ENCODE measurements around the gene FANCC.

FANCC gene

DNA sequence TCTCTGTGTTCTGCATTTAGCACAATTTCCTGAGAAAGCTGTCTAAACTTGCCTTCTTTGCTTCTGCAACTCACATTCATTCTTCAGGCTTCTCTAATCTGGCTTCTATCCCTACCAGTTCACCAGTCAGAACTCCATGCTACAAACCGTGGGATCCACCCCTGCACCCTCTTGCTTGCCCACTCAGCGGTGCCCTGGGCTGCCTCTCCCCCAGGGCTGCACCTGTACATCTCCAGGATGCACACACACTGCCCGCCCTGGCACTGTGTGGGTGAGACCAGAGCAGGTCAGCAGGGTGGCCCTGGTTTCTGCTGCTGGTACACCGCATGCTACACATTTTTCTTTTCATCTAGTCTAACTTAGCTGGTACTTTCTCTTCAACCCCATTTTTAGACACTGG, 127.1 kb downstream of the FANCC start:
- no peak for DNase-seq (ENCODE audit: low read depth in 2 of 2)

DNA sequence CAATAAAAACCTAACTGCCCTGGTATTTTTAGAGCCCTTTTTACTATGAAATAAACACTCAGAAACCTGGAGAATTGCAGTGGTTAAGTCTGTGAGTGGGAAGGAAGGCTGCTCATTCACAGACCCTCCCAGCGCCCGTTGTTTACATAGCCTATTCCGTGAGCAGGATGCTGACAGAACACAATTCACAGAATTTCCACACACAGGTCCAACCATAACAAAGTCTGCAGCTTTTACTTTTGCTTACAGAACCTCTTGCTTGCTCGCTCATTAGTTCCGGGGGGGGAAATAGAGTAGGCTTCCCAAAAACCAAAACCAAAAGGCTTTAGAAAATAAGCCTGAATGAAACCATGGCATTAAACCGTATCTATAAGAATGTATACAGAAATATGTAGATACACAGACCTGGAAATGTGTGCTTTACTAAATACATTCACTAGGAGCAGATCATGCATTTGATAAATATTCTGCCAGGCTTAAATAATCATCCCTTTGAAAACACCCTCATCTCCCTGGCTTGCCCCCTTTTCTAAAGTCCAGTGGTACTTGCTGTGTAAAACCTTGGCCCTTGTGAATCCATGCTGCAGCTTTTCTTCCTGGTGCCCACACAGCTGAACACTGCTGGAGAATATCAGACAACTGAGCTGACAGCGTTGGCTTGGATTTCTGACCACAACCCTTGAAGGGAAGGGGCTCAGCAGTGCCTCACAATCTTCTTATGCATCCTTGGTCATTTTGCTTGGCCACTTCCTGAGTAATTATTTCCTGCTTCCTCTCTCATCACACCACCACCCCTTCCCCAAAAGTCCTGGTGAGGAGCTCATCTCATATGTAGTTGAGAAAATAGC, 128.0 kb downstream of the FANCC start:
- no peak for DNase-seq (ENCODE audit: low read depth in 2 of 2)

DNA sequence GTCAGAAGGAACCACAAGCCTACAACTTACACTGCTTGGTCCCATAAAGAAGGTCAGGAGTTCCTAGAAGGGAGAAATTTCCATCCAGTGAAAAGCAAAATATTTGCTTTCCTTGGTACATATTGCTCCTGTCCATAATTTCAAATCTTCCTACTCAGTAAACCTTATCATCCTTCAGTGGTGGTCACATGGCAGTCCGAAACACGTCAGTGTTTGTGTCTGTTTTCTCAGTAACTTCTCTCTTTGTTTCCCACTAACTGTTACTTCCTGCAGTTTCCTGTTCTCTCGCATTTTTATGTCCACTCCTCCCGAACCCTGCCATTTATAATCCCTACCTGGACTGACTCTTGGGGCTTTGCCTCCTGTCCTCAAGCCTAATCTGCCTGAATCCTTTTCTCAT, 129.1 kb downstream of the FANCC start:
- no peak for DNase-seq (ENCODE audit: low read depth in 2 of 2)

DNA sequence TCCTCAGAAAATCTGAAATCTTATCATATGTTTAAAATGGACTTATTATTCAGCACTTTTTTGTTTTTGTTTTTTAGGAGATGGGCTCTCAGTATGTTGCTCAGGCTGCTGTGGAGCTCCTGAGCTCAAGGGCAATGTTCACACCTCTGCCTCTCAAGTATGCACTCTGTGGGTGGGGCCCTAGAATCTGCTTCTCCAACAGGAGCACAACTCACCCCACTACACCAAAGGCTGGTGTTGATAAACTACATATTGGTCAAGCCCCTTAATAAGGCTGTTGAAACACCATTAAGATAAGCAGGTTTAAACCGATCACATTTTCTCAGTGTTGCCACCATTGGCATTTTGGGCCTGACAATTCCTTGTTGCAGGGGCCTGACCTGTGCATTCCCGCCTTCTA, 131.6 kb downstream of the FANCC start:
- DNase-seq (ENCODE audit: low read depth in 2 of 2) = no peak

DNA sequence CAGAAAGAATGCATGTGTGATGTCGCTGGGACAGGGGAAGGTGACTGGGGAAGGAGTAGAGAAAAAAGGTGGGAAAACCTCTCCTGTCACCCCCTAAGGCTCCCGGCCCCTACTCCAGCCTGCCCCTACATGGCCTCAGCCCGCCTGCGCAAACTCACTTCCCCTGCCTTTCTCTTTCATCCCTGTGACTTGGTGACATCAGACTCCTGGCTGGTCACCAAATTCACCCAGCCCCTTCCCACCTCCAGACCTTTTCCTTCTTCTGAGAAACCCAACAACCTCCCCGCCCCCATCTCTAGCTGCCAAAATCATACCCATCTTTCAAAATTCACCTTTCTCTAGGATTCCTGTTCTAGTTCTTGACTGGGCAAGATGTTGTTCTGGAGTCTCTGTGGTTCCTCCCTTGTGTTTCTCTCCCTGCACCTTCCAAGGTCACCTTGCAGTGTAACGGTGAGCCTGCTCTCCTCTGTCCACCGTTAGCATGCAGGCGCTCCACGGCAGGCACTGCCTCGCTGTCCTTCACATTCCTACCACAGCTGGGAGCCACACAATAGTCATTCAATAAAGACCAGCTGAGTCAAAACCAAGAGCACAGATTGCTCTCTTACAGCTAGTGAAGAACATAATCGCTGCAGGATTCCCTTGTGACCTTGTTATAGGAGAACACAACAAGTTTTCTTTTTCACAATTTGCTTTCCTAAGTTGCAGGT, 134.5 kb downstream of the FANCC start:
- DNase-seq (ENCODE audit: low read depth in 2 of 2) = no peak

DNA sequence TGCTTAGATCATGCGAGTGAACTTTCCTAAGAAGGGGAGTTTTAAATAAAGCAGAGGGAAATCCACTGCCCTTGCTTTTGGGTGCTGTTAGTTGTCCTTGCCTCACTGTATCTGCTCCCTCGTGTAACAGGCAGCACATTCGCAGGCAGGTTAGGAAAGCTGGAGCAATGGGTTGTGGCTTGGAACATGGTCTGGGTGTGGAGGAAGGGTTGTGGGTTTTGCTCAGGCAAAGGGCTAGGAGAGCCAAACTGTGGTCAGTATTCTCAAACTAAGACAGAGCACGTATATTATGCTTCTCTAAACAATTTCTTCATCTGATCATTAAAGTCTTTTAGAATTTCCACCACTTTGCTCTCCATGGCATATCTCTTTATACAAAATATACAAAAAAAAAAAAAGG, 135.7 kb downstream of the FANCC start:
- no peak for DNase-seq (ENCODE audit: low read depth in 2 of 2)

DNA sequence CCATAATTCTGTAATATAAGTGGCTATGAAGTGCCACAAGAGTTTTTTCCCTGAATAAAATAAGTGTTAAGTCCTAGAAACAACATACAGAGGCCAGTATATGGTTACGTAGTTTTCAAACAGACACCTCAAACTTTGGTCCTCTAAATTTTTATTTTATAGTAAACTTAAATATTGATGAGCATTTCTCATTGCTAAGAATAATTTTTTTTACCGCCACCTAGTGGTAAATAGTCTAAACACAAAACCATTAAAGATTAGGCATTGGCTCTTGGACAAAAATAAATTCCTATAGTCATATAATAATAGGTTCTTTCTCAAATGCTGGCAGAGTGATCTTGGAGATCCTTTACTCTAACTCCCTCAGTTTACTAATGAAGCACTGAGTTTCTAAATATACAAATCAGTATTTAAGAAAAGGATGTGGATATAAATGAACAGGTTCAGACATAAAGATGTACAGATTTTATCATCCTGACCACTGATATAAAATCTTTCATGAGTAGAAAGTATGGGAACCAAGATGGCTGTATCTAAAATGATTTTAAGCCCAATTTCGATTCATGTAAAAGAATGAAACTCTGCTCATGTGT, 136.2 kb downstream of the FANCC start:
- DNase-seq (ENCODE audit: low read depth in 2 of 2) = no peak

DNA sequence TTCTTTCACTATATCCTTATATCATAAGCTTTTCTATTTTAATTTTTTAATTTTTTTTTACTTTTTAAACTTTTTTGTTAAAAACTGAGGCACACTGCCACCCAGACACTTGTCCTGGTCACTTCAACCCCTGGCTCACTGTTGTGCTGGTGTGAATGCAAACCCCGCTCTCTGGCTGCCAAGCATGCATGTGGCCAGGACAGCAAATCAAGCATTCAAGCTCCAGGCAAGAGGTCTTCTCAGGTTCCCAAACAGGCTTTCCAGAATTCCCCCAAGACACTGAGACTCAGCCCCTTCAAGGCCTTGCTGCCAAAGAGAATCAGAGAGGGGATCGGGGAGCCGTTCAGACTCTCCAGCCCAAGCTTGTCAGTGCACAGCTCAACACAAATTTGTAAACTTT, 139.9 kb downstream of the FANCC start:
- DNase-seq (ENCODE audit: low read depth in 2 of 2) = no peak

DNA sequence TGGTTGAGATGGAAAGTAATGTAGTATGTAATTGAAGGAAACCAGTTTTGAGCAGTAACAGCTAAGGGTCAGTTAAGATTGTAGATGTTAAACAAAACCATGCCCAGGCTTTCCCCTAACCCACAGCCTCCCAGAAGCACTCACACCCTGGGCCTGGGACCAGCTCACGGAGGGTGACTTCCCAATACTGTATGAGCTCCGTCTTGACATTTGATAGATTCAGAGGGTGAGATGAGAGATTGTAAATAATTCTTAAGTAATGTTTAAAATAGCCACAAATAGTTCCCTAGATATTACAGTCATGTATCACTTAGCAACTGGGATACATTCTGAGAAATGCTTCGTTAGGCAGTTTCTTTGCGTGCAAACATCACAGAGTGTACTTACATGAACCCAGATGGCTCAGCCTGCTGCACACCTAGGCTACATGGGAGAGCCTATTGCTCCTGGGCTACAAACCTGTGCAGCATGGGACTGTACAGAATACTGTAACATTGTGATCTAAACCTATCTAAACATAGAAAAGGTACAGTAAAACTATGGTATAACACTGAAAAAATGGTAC, 140.7 kb downstream of the FANCC start:
- DNase-seq (ENCODE audit: low read depth in 2 of 2) = no peak

DNA sequence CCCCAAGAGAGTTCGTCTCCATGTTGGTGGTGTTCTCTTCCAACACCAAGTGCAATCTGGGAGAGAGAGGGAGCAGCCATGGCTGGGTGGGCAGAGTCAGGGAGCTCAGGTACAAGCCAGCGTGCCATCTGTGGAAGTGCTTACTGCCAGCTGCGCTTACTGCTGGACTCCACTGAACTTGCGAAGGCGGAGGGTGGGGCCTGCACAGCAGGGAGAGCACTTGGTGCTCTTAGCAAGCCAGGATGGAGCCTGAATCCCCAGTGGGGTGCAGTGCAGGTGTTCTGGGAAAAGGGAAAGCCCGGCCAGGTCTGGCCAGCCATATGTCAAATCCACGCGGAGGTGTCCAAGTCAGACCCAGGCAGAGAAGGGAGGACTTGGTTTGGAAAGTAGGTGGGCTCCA, 142.0 kb downstream of the FANCC start:
- DNase-seq (ENCODE audit: low read depth in 2 of 2) = no peak

DNA sequence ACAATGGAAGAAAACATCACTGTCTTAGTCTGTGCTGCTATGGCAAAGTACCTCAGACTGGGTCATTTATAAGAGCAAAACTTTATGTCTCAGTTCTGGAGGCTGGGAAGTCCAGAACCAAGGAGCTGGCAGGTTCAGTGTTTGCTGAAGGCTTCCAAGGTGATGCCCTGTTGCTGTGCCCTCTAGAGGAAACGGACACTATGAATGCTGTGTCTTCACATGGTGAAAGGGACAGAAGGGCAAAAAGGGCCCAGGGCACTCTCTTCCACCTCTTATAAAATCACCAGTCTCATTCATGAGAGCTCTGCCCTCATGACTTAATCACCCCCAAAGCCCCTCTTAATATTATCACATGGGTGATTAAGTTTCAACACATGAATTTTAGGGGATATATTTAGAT, 143.5 kb downstream of the FANCC start:
- no peak for DNase-seq (ENCODE audit: low read depth in 2 of 2)

DNA sequence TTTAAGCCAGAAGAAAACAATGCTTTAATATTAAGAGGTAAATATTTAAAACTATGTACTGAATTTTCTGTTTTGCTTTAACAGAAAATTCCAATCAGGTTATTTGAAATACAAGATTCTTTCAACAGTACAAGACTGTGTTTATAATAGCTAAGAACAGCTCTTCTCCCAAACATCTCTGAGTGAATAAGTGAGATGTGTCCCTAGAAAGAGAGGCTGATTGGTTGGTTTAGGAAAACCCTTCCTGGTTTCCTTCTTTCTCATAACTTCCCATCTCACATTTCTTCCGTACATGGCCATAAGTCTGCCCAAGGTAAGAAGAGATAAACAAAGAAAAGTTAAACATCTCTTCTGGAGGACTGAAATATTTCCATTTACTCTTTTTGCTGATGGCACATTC, 145.9 kb downstream of the FANCC start:
- no peak for DNase-seq (ENCODE audit: low read depth in 2 of 2)

DNA sequence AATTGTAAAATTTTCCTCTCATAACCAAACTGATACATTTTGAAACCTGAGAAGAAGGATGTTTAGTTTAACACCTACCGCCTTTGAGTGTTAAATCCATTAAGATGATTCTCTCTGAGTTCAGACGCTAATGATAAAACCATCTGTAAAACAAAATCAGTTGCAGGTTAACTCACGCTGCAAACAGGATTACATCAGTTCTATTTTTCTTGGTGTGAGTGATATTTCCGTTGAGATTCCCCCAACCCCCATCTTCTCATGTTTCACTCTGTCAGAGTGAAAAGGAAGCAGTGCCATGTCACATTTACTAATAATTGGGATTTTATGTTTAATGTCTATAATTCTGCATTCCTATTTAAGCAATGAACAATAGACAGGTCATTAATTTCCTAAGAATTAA, 146.5 kb downstream of the FANCC start:
- DNase-seq (ENCODE audit: low read depth in 2 of 2) = no peak

DNA sequence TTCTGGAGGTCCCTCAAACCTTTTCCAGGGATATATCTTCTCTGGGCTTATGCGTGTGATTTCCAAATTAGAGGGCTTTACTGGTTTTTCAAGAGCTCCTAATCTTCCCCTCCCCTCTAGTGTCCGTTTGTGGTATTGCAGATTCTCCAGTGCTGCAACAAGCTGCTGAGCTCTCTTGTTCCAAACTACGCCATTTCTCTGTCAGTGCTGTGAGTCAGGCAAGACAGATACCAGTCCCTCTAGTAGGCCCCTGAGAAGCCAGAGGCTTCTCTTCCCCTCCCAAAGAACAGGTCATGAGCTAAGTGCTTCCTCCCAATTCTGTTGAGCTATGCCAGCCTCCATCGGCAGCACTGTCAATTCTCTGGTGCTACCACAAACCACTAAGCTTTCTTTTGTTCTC, 149.5 kb downstream of the FANCC start:
- peak in 1 of 2 donors; percentile 13 for DNase-seq (ENCODE audit: low read depth in 2 of 2)

DNA sequence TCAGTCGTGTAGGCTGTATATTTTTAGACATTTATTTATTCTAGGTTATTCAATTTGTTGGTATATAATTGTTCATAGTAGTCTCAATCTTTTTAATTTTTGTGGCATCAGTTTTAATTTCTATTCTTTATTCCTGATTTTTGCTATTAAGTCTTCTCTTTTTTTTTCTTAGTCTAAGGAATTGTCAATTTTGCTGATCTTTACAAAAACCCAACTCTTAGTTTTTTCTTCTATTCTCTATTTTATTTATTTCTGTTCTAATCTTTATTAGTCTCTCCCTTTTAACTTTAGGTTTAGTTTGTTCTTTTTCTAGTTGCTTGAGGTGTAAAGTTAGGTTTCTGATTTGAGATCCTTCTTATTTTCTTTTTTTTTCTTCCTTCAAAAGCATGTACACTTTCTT, 152.5 kb downstream of the FANCC start:
- no peak for DNase-seq (ENCODE audit: low read depth in 2 of 2)

DNA sequence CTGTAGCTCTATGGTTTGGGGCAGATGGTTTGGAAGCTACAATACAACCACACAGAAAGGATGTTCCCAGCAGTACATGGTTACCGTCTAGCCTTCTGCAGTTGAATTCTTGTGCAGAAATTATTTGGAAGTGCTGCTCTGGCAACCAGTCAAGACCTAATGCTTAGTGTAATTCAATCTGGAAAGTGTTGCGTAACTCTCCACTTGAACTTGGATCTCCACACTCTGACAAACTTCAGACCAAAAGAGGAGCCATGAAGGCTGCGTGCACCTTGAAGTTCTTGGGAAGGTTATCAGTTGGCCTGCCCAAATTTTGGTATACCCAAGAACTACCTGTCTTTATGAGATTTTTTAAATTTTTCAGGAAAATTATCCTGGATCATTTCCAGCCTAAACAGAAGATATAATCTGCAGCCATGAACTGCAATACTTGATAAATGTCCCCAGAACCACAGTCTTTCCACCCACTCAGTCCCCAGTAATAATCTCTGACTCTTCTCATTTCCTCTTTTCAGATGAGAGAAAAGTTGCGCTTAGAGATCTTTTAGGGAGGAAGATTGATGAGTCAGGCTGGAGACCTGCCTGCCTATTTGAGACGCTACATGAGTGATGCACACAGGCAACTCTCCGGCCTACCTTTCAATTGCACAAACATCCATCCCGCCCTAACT, 159.9 kb downstream of the FANCC start:
- no peak for DNase-seq (ENCODE audit: low read depth in 2 of 2)

DNA sequence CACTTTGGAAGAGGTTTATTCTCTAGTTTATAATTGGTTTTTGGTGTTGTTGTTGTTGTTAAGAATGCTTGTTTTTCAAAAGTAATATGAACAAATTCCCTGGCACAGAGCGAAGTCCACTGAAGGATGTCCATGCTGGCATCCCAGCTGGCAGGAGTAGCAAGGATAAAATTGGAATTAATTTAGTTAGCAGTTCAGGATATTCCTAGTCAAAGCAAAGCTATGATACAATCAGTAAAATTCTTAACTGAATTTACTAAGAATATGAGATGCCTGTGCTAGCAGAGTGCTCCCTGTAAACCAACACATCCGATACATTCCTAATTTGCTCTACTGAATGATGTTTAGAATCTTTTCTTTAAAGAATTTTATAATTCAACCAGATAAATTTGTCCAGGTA, 161.4 kb downstream of the FANCC start:
- no peak for DNase-seq (ENCODE audit: low read depth in 2 of 2)

DNA sequence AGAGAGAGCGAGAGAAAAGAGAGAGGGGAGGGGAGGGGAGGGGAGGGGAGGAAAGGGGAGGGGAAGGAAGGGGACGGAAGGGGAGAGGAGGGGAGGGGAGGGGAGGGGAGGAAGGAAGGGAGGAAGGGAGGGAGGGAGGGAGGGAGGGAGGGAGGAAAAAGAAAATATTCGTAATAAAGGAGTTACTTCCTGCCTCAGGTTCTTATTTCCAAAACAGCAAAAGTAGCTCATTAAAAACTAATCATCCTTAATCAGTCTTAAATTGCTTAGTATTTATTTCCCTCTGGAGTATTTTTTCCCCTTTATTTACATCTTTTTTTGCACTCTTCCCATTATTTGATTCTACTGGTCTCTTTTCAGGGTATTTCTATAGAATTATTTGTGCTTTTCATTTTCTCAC, 162.3 kb downstream of the FANCC start:
- DNase-seq (ENCODE audit: low read depth in 2 of 2) = no peak

DNA sequence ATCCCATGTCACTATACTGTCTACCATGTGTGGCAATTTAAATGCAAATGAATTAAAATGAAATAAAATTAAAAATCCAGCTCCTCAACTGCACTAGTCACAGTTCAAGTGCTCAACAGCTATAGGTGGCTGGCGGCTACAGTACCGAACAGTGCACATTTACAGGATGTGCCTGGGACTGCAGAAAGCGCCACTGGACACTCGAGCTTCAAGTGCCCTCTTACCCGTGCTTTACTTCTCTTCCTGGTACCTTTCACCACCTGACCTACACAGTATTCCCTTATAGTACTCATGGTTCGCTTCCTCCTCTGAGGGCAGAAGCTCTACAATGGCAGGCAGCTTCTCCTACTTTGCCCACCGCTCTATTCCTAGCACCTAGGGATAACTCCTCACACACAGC, 166.6 kb downstream of the FANCC start:
- no peak for DNase-seq (ENCODE audit: low read depth in 2 of 2)

DNA sequence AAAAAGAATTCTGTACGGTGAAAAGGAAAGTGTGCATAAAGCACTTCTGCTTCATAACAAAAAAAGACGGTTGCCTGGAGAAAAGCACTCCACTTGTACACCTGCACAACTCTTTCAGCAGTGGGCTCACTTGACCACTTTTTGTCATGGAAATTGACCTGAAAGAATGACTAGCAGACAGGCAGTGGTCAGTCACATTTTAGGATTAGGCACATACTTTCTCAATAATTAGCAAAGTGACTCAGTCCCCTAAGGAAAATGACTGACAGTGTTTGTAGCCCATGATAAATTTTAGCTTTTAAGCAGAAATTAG, 169.3 kb downstream of the FANCC start:
- DNase-seq (ENCODE audit: low read depth in 2 of 2) = no peak

DNA sequence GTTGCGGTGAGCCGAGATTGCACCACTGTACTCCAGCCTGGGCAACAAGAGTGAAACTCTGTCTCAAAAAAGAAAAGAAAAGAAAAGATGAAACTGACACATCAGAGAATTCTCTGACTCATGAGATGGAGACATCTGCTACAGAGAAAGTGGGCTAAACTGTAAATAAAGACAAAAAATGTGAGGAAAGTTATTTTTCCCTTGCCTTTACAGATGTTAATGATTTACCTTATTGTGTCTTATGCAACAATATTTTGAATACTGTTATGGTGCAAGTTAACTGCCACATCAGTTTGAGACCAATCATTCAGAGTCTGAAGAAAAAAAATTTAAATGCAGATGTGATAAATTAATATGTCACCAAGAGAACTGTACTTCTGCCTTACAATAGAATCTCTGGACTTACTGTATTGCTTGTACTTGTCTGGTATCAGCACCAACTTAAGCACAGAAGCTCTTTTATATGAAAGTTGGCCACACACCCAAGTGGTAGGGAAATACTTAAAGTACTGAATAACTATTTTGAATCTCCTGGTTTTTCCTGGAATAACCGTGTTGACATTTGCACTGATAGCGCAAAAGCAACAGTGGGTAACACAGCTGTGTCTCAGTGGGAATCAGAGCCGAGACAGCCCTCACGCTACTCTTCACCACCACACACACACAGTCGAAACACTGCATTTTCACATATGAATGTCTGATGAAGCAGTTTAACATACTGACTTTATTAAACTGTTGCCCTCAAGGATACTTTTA, 169.9 kb downstream of the FANCC start:
- no peak for DNase-seq (ENCODE audit: low read depth in 2 of 2)

Data from stimulated activated CD8-positive, alpha-beta memory T cell treated with anti-CD3 and anti-CD28 coated beads, Interleukin-7, amount 100 ng/mL, for 4 hours (primary cell).